Measurements from ENCODE around the gene LEMD1.

The LEMD1 gene

DNA sequence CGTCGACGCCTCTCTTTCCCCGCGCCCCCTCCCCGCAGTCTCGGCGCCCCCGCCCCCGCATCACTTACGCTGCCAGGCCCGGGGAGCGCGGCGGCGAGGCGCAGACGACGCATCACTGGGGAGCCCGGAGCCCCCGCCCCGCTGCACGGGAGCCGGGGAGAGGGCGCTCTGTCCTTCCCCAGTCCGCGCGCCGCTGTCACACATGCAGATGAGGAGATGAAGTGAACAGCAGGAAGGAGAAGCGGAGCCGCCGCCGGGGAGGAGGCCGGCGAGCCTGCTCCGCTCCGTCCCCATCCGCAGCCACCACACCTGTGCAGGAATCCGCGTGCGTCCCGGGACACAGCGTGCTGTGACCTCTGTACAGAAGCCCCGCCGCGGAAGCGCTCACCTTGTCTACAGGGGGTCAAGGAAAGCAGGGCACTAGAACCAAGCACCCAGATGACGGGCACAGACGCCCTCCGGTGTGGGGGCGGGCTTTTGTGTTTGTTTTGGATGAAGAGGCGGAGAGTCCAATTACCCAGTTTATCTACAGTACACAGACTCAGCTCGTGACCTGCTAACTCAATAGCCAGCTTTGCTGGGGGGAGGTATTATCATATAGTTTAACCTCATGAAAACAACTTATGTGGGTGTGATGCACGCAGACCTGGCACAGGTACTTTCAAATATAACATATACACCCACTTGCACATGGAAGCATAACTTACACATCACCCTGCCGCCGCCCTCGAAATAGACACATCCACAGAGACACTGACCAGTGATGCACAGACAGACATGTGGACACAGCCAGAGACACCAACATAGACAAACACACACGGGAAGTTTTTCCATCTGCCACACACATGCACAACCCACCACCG is 77.6 kb downstream of the LEMD1 start:
- DNase-seq (peak in 1 of 2 donors; percentile 46), ATAC-seq (peak; percentile 65)
- H3K27ac Mint-ChIP-seq: no peak overlapping the region
- H3K4me3 Mint-ChIP-seq: peak overlapping the region; percentile 57 to 79
- H3K9me3 Mint-ChIP-seq: no peaks in the 10 kb centered on the region
- H3K27me3 Mint-ChIP-seq: peaks cover 67% of the 10 kb centered on the region
- peaks cover 18% of the 10 kb centered on the region for H3K4me1 Mint-ChIP-seq

- Mint-ChIP-seq H3K9me3 (no peaks in the 10 kb centered on the region), H3K4me1 (peaks cover 25% of the 10 kb centered on the region), H3K27ac (no peak overlapping the region), H3K27me3 (peaks cover 69% of the 10 kb centered on the region), H3K4me3 (peak overlapping the region in 1 of 2 donors; percentile 79)
- DNase-seq (no peak), ATAC-seq (peak; percentile 41)
Observed at GRCh38 chr1:205343431-205344065, 78.3 kb downstream of the LEMD1 start.

DNA sequence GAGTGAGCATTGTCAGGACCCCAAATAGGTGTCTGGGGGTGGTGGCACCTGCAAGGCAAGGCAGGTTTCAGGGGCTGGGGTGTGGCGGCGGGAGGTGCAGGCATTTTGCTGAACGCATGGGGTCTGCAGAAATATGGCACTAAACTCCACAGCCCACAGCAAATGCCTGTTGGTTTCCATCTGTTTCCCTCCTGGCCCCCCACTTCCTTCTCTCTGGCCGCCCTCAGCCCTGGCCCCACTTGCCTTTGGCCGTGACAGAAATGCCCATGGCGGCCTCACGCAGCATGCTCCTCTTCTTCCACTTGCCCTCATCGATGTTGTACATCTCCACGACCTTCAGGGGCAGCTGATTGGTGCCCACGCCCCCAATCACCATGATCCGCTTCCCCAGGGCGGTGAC is 78.9 kb downstream of the LEMD1 start:
- Mint-ChIP-seq H3K4me3 (peak overlapping the region in 1 of 2 donors; percentile 49), H3K4me1 (peaks cover 25% of the 10 kb centered on the region)
- DNase-seq: no peak

DNA sequence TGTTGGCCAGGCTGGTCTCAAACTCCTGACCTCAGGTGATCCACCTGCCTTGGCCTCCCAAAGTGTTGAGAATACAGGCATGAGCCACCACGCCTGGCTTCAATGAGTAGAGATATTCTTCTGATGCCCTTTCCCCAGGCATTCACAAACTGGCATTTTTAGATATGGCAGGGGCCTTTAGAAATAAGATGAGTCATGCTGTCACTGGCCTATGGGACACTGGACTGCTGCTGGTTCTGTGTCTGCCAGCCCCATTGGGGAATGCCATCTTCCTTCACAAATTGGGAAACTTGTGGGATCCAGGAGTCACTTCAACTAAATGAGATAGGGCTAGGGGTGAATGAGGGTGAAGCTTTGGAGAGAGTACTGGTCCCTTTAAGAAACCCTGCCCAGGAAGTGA is 81.2 kb downstream of the LEMD1 start:
- H3K9me3 Mint-ChIP-seq: no peaks in the 10 kb centered on the region
- DNase-seq (no peak), ATAC-seq (no peak)
- H3K4me3 Mint-ChIP-seq: no peak overlapping the region
- peaks cover 20% of the 10 kb centered on the region for H3K4me1 Mint-ChIP-seq
- H3K27me3 Mint-ChIP-seq: peaks cover 54% of the 10 kb centered on the region
- H3K27ac Mint-ChIP-seq: no peak overlapping the region

More for the DNA sequence above, 78.9 kb downstream of the LEMD1 start:
- Mint-ChIP-seq H3K27ac (no peak overlapping the region), H3K9me3 (no peaks in the 10 kb centered on the region), H3K27me3 (peaks cover 72% of the 10 kb centered on the region)
- ATAC-seq: no peak

- H3K27me3 Mint-ChIP-seq: peaks cover 44% of the 10 kb centered on the region
- peak; percentile 90 for ATAC-seq
Observed at GRCh38 chr1:205339717-205340116, 82.1 kb downstream of the LEMD1 start.

GRCh38 chr1:205339197-205339702 is 82.6 kb downstream of the LEMD1 start:
- Mint-ChIP-seq H3K4me1 (peaks cover 16% of the 10 kb centered on the region), H3K27me3 (peaks cover 39% of the 10 kb centered on the region), H3K4me3 (no peak overlapping the region), H3K9me3 (no peaks in the 10 kb centered on the region), H3K27ac (no peak overlapping the region)
- DNase-seq (no peak), ATAC-seq (no peak)

More at GRCh38 chr1:205339717-205340116, 82.1 kb downstream of the LEMD1 start:
- Mint-ChIP-seq H3K9me3 (no peaks in the 10 kb centered on the region), H3K4me1 (peaks cover 20% of the 10 kb centered on the region), H3K4me3 (no peak overlapping the region), H3K27ac (no peak overlapping the region)
- DNase-seq: peak; percentile 44 to 67

DNA sequence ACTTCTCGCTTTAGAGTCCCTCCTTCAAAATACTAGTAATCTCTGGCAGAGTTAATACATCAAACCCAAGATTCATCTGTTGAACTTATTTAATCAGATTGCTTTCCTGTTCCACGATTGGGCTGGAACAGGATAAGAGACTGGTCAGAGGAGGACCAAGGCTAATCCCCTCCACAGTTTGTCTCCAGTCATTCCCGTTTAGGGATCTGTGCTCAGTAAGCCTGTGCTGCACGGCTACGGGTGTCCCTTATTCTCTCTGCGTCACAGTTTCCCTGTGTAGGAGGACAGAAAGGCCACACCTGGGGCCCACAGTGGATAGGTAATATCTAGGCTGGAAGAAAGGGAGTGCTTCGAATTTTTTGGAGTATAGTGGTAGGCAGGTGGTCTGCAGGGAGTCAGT is 83.8 kb downstream of the LEMD1 start:
- H3K27ac Mint-ChIP-seq: no peak overlapping the region
- DNase-seq: no peak
- H3K27me3 Mint-ChIP-seq: peaks cover 38% of the 10 kb centered on the region
- no peak for ATAC-seq
- peaks cover 12% of the 10 kb centered on the region for H3K4me1 Mint-ChIP-seq
- H3K4me3 Mint-ChIP-seq: no peak overlapping the region
- no peaks in the 10 kb centered on the region for H3K9me3 Mint-ChIP-seq

GRCh38 chr1:205337481-205337880 is 84.4 kb downstream of the LEMD1 start:
- DNase-seq: no peak
- peaks cover 12% of the 10 kb centered on the region for H3K4me1 Mint-ChIP-seq
- ATAC-seq: no peak
- no peak overlapping the region for H3K27ac Mint-ChIP-seq
- no peak overlapping the region for H3K4me3 Mint-ChIP-seq
- H3K9me3 Mint-ChIP-seq: no peaks in the 10 kb centered on the region
- H3K27me3 Mint-ChIP-seq: peaks cover 33% of the 10 kb centered on the region

DNA sequence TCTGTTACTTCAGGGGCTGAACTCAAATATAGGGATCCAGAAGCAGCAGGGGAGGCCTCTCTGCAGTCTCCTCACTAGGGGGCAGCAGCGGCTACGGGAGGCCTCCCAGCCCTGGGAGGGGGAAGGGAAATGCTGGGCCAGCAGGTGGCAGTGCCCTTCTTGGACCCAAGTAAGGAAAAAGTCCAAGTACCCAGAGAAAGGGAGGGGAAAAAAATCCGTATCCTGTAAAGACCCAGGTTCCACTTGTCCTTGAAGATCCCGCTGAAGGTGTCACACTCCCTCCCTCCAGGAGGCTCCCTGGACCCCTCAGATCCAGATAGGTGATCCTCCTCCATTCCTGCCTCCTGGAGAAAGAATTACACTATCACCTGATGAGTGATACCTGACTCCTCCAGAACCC is 86.2 kb downstream of the LEMD1 start:
- peaks cover 21% of the 10 kb centered on the region for H3K27me3 Mint-ChIP-seq
- no peaks in the 10 kb centered on the region for H3K9me3 Mint-ChIP-seq
- H3K27ac Mint-ChIP-seq: no peak overlapping the region
- DNase-seq (peak; percentile 71 to 78), ATAC-seq (peak; percentile 77)
- peaks cover 12% of the 10 kb centered on the region for H3K4me1 Mint-ChIP-seq
- H3K4me3 Mint-ChIP-seq: no peak overlapping the region

DNA sequence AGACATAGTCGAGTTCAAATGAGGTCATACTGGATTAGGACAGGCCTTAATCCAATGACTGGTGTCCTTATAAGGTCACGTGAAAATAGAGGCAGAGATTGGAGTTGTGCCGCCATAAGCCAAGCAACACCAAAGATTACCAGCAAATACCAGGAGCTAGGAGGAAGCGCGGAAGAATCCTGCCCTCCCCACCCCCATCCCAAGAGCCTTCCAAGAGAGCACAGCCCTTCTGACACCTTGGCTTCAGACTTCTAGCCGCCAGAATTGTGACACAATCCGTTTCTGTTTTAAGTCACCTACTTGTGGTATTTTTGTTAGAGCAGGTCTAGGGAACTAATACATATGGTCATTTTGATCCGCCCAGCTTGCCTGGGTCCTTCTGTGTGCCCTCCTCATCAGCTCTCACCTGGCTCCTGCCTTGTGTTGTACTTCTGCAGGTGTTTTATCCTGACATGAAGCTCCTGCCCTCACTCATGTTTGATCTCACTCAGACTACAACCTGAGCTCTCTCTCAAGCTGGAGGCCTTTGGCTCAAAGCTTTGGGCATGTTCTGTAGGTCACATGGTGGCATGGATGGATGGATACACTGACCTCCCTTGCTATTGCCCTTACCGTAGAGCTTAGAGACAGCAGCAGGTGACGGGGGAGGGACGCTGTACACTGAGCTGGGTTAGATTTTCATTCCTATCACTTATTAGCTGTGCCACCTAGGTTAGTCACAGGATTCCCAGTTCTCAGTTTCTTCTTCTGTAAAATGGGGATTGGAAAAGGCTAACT is 89.7 kb downstream of the LEMD1 start:
- H3K9me3 Mint-ChIP-seq: no peaks in the 10 kb centered on the region
- H3K27ac Mint-ChIP-seq: no peak overlapping the region
- no peaks in the 10 kb centered on the region for H3K4me1 Mint-ChIP-seq
- DNase-seq (no peak), ATAC-seq (no peak)
- peaks cover 10% of the 10 kb centered on the region for H3K27me3 Mint-ChIP-seq
- no peak overlapping the region for H3K4me3 Mint-ChIP-seq

All from stimulated activated naive CD8-positive, alpha-beta T cell treated with anti-CD3 and anti-CD28 coated beads, Interleukin-15, amount 100 ng/mL, for 72 hours (primary cell).